KMS-11 (cell line): Measurements from ENCODE around the gene FANCF.
A peak's percentile ranks its signal among the peaks of the same experiment; 100 is the strongest.

Experiments used
- H2AFZ ChIP-seq: fragments of 200-600 bp; sonication (generic); 2 replicates; pipeline ENCODE4 v1.6.1; 2016; ENCODE audit warnings: antibody characterized with exemption, mixed run types, low read depth
- H3K27ac ChIP-seq: fragments of 200-600 bp; sonication (generic); 2 replicates; pipeline ENCODE4 v1.6.1; 2016; ENCODE audit warnings: mild to moderate bottlenecking, mixed run types
- H3K27me3 ChIP-seq: fragments of 200-600 bp; sonication (generic); 2 replicates; pipeline ENCODE4 v1.6.1; 2017; ENCODE audit warnings: mild to moderate bottlenecking, low read depth, mixed run types, moderate library complexity; ENCODE audit not compliant: insufficient read depth
- H3K36me3 ChIP-seq: fragments of 200-600 bp; sonication (generic); 2 replicates; pipeline ENCODE4 v1.6.1; 2017; ENCODE audit warnings: mild to moderate bottlenecking, mixed run types; ENCODE audit not compliant: insufficient read depth
- H3K4me1 ChIP-seq: fragments of 200-600 bp; sonication (generic); 2 replicates; pipeline ENCODE4 v1.6.1; 2016; ENCODE audit warnings: mild to moderate bottlenecking, low read depth, mixed run types; ENCODE audit not compliant: poor library complexity, severe bottlenecking
- H3K4me2 ChIP-seq: fragments of 200-600 bp; sonication (generic); 2 replicates; pipeline ENCODE4 v1.7.0; 2016; ENCODE audit warnings: mild to moderate bottlenecking, mixed run types
- H3K4me3 ChIP-seq: fragments of 200-600 bp; sonication (generic); IDR thresholded peaks from 2 replicates; pipeline ENCODE4 v1.6.1; 2017; ENCODE audit warnings: low read depth, low read length, mixed read lengths; ENCODE audit not compliant: insufficient read depth
- H3K79me2 ChIP-seq: fragments of 200-600 bp; sonication (generic); 2 replicates; pipeline ENCODE4 v1.6.1; 2016; ENCODE audit warnings: low read depth, mixed run types; ENCODE audit not compliant: insufficient read depth
- H3K9ac ChIP-seq: fragments of 200-600 bp; sonication (generic); 2 replicates; pipeline ENCODE4 v1.6.1; 2016; ENCODE audit warnings: mild to moderate bottlenecking, mixed run types
- H4K20me1 ChIP-seq: fragments of 200-600 bp; sonication (generic); 2 replicates; pipeline ENCODE4 v1.6.1; 2016; ENCODE audit warnings: mild to moderate bottlenecking, mixed run types; ENCODE audit not compliant: insufficient read depth
- TF ChIP-seq, protein P1 (sequence below): fragments of 200-600 bp; sonication (generic); conservative IDR thresholded peaks from 2 replicates; pipeline ENCODE4 v1.6.1; 2017; ENCODE audit warnings: low read depth, mild to moderate bottlenecking, antibody characterized with exemption, low read length, moderate library complexity, mixed read lengths

The FANCF gene

GRCh38 chr11:22627421-22627820 lies 1.8 kb upstream of the FANCF start:
- no peaks in the 10 kb centered on the region for H3K27me3 ChIP-seq
- peaks cover 23% of the 10 kb centered on the region for H3K4me1 ChIP-seq
- no peak overlapping the region for H3K4me2 ChIP-seq
- H3K36me3 ChIP-seq = no peaks in the 10 kb centered on the region
- TF ChIP-seq, protein P1, sequence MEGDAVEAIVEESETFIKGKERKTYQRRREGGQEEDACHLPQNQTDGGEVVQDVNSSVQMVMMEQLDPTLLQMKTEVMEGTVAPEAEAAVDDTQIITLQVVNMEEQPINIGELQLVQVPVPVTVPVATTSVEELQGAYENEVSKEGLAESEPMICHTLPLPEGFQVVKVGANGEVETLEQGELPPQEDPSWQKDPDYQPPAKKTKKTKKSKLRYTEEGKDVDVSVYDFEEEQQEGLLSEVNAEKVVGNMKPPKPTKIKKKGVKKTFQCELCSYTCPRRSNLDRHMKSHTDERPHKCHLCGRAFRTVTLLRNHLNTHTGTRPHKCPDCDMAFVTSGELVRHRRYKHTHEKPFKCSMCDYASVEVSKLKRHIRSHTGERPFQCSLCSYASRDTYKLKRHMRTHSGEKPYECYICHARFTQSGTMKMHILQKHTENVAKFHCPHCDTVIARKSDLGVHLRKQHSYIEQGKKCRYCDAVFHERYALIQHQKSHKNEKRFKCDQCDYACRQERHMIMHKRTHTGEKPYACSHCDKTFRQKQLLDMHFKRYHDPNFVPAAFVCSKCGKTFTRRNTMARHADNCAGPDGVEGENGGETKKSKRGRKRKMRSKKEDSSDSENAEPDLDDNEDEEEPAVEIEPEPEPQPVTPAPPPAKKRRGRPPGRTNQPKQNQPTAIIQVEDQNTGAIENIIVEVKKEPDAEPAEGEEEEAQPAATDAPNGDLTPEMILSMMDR = no peak
- H3K9ac ChIP-seq = no peak overlapping the region
- no peak overlapping the region for H3K4me3 ChIP-seq
- no peak overlapping the region for H3K27ac ChIP-seq
- H3K79me2 ChIP-seq = peaks cover 29% of the 10 kb centered on the region
- no peaks in the 10 kb centered on the region for H4K20me1 ChIP-seq
- no peak overlapping the region for H2AFZ ChIP-seq

DNA sequence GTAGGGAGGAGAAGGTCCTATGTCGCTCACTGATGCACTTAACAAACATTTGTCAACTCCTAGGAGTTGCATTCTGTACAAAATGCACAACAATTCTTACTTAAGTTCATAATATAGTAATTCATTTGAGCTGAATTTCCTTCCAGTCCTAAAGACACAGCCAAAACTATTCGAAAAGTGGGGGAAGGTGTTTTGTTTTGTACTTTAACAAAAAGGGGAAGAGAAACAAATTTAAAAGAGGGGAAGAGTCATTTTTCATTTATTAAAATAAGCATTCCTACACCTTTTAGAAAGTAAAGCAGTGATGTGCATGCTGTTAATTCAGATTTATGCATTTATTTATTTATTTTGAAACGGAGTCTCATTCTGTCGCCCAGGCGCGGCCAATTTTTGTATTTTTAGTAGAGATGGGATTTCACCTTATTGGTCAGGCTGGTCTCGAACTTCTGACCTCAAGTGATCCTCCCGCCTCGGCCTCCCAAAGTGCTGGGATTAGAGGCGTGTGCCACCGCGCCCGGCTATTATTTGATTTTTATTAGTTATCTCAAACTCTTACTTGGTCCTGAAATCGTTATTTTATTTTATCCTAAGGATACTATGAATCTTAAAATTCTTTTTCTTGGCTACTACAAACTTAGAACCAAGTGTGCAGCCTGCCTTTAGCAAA lies 1.1 kb upstream of the FANCF start:
- Histone ChIP-seq H3K79me2 (peaks cover 30% of the 10 kb centered on the region), H3K9ac (peak overlapping the region; percentile 93), H2AFZ (peak overlapping the region; percentile 62), H3K4me3 (no peak overlapping the region), H3K27me3 (no peaks in the 10 kb centered on the region), H3K36me3 (no peaks in the 10 kb centered on the region), H3K4me2 (peak overlapping the region; percentile 73), H4K20me1 (no peaks in the 10 kb centered on the region), H3K27ac (peak overlapping the region; percentile 93), H3K4me1 (peaks cover 23% of the 10 kb centered on the region)
- TF ChIP-seq, protein P1 = no peak

- Histone ChIP-seq H3K4me1 (peaks cover 23% of the 10 kb centered on the region), H2AFZ (peak overlapping the region; percentile 62), H3K4me3 (no peak overlapping the region), H3K27me3 (no peaks in the 10 kb centered on the region), H3K36me3 (no peaks in the 10 kb centered on the region), H4K20me1 (no peaks in the 10 kb centered on the region), H3K27ac (peak overlapping the region; percentile 93), H3K4me2 (peak overlapping the region; percentile 77), H3K9ac (peak overlapping the region; percentile 93), H3K79me2 (peaks cover 30% of the 10 kb centered on the region)
- TF ChIP-seq, protein P1 = peak; percentile 49
Observed at GRCh38 chr11:22624742-22625447, 728 bp downstream of the FANCF start.

DNA sequence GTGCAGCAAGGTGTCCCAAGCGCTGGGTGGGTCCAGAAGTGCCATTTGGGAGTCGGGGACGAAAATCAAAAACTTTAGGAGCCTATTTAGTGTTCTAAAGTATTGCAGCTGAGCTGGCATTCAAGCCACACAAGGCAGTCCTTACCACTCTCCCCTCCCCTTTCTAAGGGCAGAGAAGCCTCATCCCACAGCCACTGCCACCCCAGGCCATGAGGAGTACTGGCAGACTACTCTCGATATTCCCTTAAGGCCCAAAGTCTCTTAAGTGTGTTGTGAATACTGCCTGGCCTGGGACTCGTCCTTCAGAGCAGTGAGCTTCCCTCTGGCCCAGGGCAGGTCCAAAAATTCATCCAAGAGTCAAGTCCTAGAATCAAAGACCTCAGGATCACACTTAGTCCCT lies 7.8 kb downstream of the FANCF start:
- Histone ChIP-seq H3K4me3 (no peak overlapping the region), H3K27me3 (no peaks in the 10 kb centered on the region), H3K9ac (no peak overlapping the region), H3K27ac (no peak overlapping the region), H3K79me2 (peaks cover 5% of the 10 kb centered on the region; the same call in 1 of the 2 replicates), H3K4me2 (no peak overlapping the region), H3K4me1 (peaks cover 3% of the 10 kb centered on the region), H4K20me1 (no peaks in the 10 kb centered on the region), H3K36me3 (no peaks in the 10 kb centered on the region), H2AFZ (no peak overlapping the region)
- TF ChIP-seq, protein P1 = no peak
